HCT116 (cell line): ENCODE measurements around the gene COTL1.

ENCODE experiments used
- ATF3 ChIP-seq: IDR thresholded peaks from 2 replicates; pipeline ENCODE4 v1.6.1; 2012
- CTCF ChIP-seq, 3 experiments: fragments of 200-600 bp in 1 of 3; sonication (generic) in 1 of 3; IDR thresholded peaks in 2 of 3; conservative IDR thresholded peaks in 1 of 3; 2 replicates each; pipeline ENCODE4 v1.5.1; 2012 to 2017; ENCODE audit warnings: low read depth in 2 of 3, low read length in 2 of 3, antibody characterized with exemption in 1 of 3, borderline replicate concordance in 1 of 3, control low read depth in 1 of 3, mild to moderate bottlenecking in 1 of 3, mixed read lengths in 1 of 3, mixed run types in 1 of 3, moderate library complexity in 1 of 3; ENCODE audit not compliant: insufficient read depth in 1 of 3
- EZH2 ChIP-seq: fragments of 200-600 bp; sonication (generic); IDR thresholded peaks from 2 replicates; pipeline ENCODE4 v1.6.1; 2017; ENCODE audit warnings: antibody characterized with exemption, mixed run types
- JUND ChIP-seq: IDR thresholded peaks from 2 replicates; pipeline ENCODE4 v1.6.1; 2012
- MAX ChIP-seq: IDR thresholded peaks from 2 replicates; pipeline ENCODE4 v1.6.1; 2012
- POLR2A ChIP-seq: IDR thresholded peaks from 2 replicates; pipeline ENCODE4 v1.7.0; 2011; ENCODE audit warnings: borderline replicate concordance; ENCODE audit not compliant: insufficient read depth, insufficient read length; ENCODE audit errors: extremely low read depth
- POLR2AphosphoS5 ChIP-seq: IDR thresholded peaks from 2 replicates; pipeline ENCODE4 v1.6.1; 2011; ENCODE audit warnings: mild to moderate bottlenecking, low read depth, low read length, moderate library complexity
- RAD21 ChIP-seq: IDR thresholded peaks from 2 replicates; pipeline ENCODE4 v1.6.1; 2012; ENCODE audit warnings: low read depth, mild to moderate bottlenecking
- REST ChIP-seq: IDR thresholded peaks from 2 replicates; pipeline ENCODE4 v1.6.1; 2012; ENCODE audit warnings: low read depth
- SIN3A ChIP-seq: IDR thresholded peaks from 2 replicates; pipeline ENCODE4 v1.6.1; 2012; ENCODE audit warnings: low read depth
- SP1 ChIP-seq: IDR thresholded peaks from 2 replicates; pipeline ENCODE4 v1.6.1; 2012; ENCODE audit warnings: low read depth
- SRF ChIP-seq: IDR thresholded peaks from 2 replicates; pipeline ENCODE4 v1.6.1; 2012; ENCODE audit warnings: low read depth
- YY1 ChIP-seq: IDR thresholded peaks from 2 replicates; pipeline ENCODE4 v1.6.1; 2011; ENCODE audit warnings: low read length, low read depth, moderate library complexity, mild to moderate bottlenecking; ENCODE audit not compliant: insufficient replicate concordance; ENCODE audit errors: extremely low read depth
- ZNF274 ChIP-seq: fragments of 200-500 bp; sonication (Bioruptor generic); IDR thresholded peaks from 2 replicates; pipeline ENCODE4 v1.6.1; 2014; ENCODE audit warnings: mild to moderate bottlenecking, low read depth, low read length, inconsistent platforms

- TF ChIP-seq ZNF274 (no peak), POLR2A (no peak), RAD21 (no peak), ATF3 (no peak), JUND (no peak), YY1 (no peak), EZH2 (no peak), REST (no peak), SRF (no peak), SIN3A (no peak), CTCF (IDR thresholded peaks at IDR 0.05 in 2 of 3, conservative IDR thresholded peaks at IDR 0.05 in 1 of 3; ENCODE audit: borderline replicate concordance in 1 of 3, insufficient read depth in 1 of 3, low read depth in 2 of 3, low read length in 2 of 3) (no peak), SP1 (no peak), POLR2AphosphoS5 (no peak), MAX (no peak)
Observed at GRCh38 chr16:84547546-84548061, 70.3 kb downstream of the COTL1 start.
